GM04503 (cell line): Measurements from ENCODE around the gene IMMP2L.

Source experiments
- DNase-seq: peaks from one replicate; pipeline ENCODE4 v3.0.0-alpha.2; 2012; ENCODE audit warnings: low read depth

Gene IMMP2L

GRCh38 chr7:111101856-111102646, 460.2 kb downstream of the IMMP2L start:
- DNase-seq: no peak

- DNase-seq: no peak
These were observed 463.4 kb downstream of the IMMP2L start for GRCh38 chr7:111098926-111099250.

GRCh38 chr7:111098011-111098925, 464.0 kb downstream of the IMMP2L start:
- DNase-seq: no peak

GRCh38 chr7:111096997-111097396, 465.3 kb downstream of the IMMP2L start:
- no peak for DNase-seq

GRCh38 chr7:111094419-111094818, 467.9 kb downstream of the IMMP2L start:
- DNase-seq: no peak

GRCh38 chr7:111093496-111093895, 468.8 kb downstream of the IMMP2L start:
- DNase-seq: no peak

GRCh38 chr7:111092406-111093236, 469.7 kb downstream of the IMMP2L start:
- DNase-seq: no peak

GRCh38 chr7:111091593-111092358, 470.5 kb downstream of the IMMP2L start:
- no peak for DNase-seq

GRCh38 chr7:111090846-111091245, 471.4 kb downstream of the IMMP2L start, which contains the start of gene LRRN3:
TSS of gene LRRN3 (plus strand) at chr7:111091127. CDS start at chr7:111122773, 31,646 bp downstream.
- DNase-seq: no peak

GRCh38 chr7:111089822-111090426, 472.4 kb downstream of the IMMP2L start:
- DNase-seq: no peak

GRCh38 chr7:111088328-111088727, 474.0 kb downstream of the IMMP2L start:
- no peak for DNase-seq

GRCh38 chr7:111086532-111086931, 475.8 kb downstream of the IMMP2L start:
- DNase-seq: no peak

- no peak for DNase-seq
These were observed 476.9 kb downstream of the IMMP2L start for GRCh38 chr7:111085356-111085755.

GRCh38 chr7:111083413-111083812, 478.9 kb downstream of the IMMP2L start:
- DNase-seq: peak; percentile 47

GRCh38 chr7:111082351-111082750, 479.9 kb downstream of the IMMP2L start:
- peak; percentile 61 for DNase-seq

GRCh38 chr7:111081546-111082267, 480.6 kb downstream of the IMMP2L start:
- DNase-seq: no peak

- DNase-seq: no peak
These were observed 481.7 kb downstream of the IMMP2L start for GRCh38 chr7:111080495-111081105.

GRCh38 chr7:111077001-111077400, 485.3 kb downstream of the IMMP2L start:
- no peak for DNase-seq

- peak; percentile 58 for DNase-seq
These were observed 486.1 kb downstream of the IMMP2L start for GRCh38 chr7:111076205-111076604.

- no peak for DNase-seq
These were observed 486.8 kb downstream of the IMMP2L start for GRCh38 chr7:111075498-111075897.
